Fibroblast of lung (primary cell): Measurements from ENCODE around the gene YIPF4. TPM values are rescaled to one million over a fixed set of nuclear protein-coding genes. Genes with fewer than 3 reads are reported as not detected.

Source experiments
- DNase-seq, 2 donors: peaks; one replicate each; pipeline versions ENCODE4 v3.0.0 to v3.0.0-alpha.2; 2010; ENCODE audit warnings: low read depth in 2 of 2
- H2AFZ ChIP-seq: 2 replicates; pipeline ENCODE4 v1.5.1; 2012; ENCODE audit warnings: low read length, control low read depth, inconsistent platforms
- H3K27ac ChIP-seq: 2 replicates; pipeline ENCODE4 v1.5.1; 2011; ENCODE audit warnings: low read length, control low read depth; ENCODE audit not compliant: insufficient read depth
- H3K27me3 ChIP-seq: 2 replicates; pipeline ENCODE4 v1.5.1; 2011; ENCODE audit warnings: mild to moderate bottlenecking, low read length; ENCODE audit not compliant: control insufficient read depth, insufficient read depth
- H3K36me3 ChIP-seq: 2 replicates; pipeline ENCODE4 v1.5.1; 2011; ENCODE audit warnings: low read length; ENCODE audit not compliant: control insufficient read depth, insufficient read depth
- H3K4me1 ChIP-seq: 2 replicates; pipeline ENCODE4 v1.5.1; 2011; ENCODE audit warnings: low read length; ENCODE audit not compliant: control insufficient read depth, insufficient read depth; ENCODE audit errors: extremely low read depth
- H3K4me2 ChIP-seq: 2 replicates; pipeline ENCODE4 v1.5.1; 2011; ENCODE audit warnings: low read length, control low read depth; ENCODE audit not compliant: insufficient read depth; ENCODE audit errors: extremely low read depth
- H3K4me3 ChIP-seq, 4 experiments: fragments of 200-600 bp in 1 of 4; sonication (generic) in 1 of 4; replicated peaks in 1 of 4; 2 replicates each; pipeline ENCODE4 v1.5.1; 2011 to 2016; ENCODE audit warnings: low read length in 4 of 4, low read depth in 3 of 4, mild to moderate bottlenecking in 3 of 4, control low read depth in 2 of 4, inconsistent platforms in 1 of 4, mixed read lengths in 1 of 4; ENCODE audit not compliant: insufficient read depth in 1 of 4; ENCODE audit errors: control extremely low read depth in 1 of 4
- H3K79me2 ChIP-seq: 2 replicates; pipeline ENCODE4 v1.5.1; 2012; ENCODE audit warnings: mild to moderate bottlenecking, low read length, inconsistent platforms; ENCODE audit not compliant: control insufficient read depth, insufficient read depth
- H3K9ac ChIP-seq: 2 replicates; pipeline ENCODE4 v1.5.1; 2011; ENCODE audit warnings: mild to moderate bottlenecking, low read length, control low read depth; ENCODE audit not compliant: insufficient read depth
- H3K9me3 ChIP-seq: 2 replicates; pipeline ENCODE4 v1.5.1; 2012; ENCODE audit warnings: low read depth, low read length; ENCODE audit not compliant: control insufficient read depth, insufficient read depth
- H4K20me1 ChIP-seq: 2 replicates; pipeline ENCODE4 v1.5.1; 2011; ENCODE audit warnings: low read length; ENCODE audit not compliant: control insufficient read depth, insufficient read depth; ENCODE audit errors: extremely low read depth
- CTCF ChIP-seq, 2 donors: IDR thresholded peaks in 1 of 2; conservative IDR thresholded peaks in 1 of 2; 1 replicate in 1 of 2; 2 replicates in 1 of 2; pipeline ENCODE4 v1.5.1; 2011 to 2012; ENCODE audit warnings: low read length in 2 of 2, control low read depth in 1 of 2, inconsistent platforms in 1 of 2, low read depth in 1 of 2, mild to moderate bottlenecking in 1 of 2
- EZH2 ChIP-seq: IDR thresholded peaks from 2 replicates; pipeline ENCODE4 v1.5.1; 2012; ENCODE audit warnings: low read length, control low read depth, mild to moderate bottlenecking; ENCODE audit errors: missing control alignments
- polyA plus RNA-seq, 2 donors: library from polyadenylated mRNA; depleted of rRNA in 1 of 2; stranded (reverse) in 1 of 2; unstranded in 1 of 2; fragments of >200 nt; gene quantifications; 2 replicates each; pipeline ENCODE4 v1.2.1, GENCODE V29; 2011 to 2012; ENCODE audit warnings: missing spikeins in 1 of 2
- total RNA-seq: library from RNA; depleted of rRNA; stranded (reverse); fragments of >200 nt; gene quantifications from 2 replicates; pipeline ENCODE4 v1.2.1, GENCODE V29; 2014

YIPF4 gene
- total and polyA plus RNA-seq, 2 donors (not counting 1 experiment from before 2014, with no cell fraction given), result 17.2 to 23.3 TPM

GRCh38 chr2:32237996-32238395, 39.7 kb upstream of the YIPF4 start:
- no peaks in the 10 kb centered on the region for H3K9me3 ChIP-seq
- H3K79me2 ChIP-seq, result no peaks in the 10 kb centered on the region
- no peak overlapping the region for H3K4me2 ChIP-seq
- no peaks in the 10 kb centered on the region for H4K20me1 ChIP-seq
- no peaks in the 10 kb centered on the region for H3K27me3 ChIP-seq
- no peaks in the 10 kb centered on the region for H3K36me3 ChIP-seq
- no peak overlapping the region for H2AFZ ChIP-seq
- H3K9ac ChIP-seq, result no peak overlapping the region
- H3K4me3 ChIP-seq, result no peak overlapping the region
- TF ChIP-seq EZH2, result no peak
- TF ChIP-seq CTCF (conservative IDR thresholded peaks at IDR 0.05 in 1 of 2, IDR thresholded peaks at IDR 0.05 in 1 of 2; ENCODE audit: low read depth in 1 of 2, low read length in 2 of 2), result no peak
- H3K4me1 ChIP-seq, result no peaks in the 10 kb centered on the region
- no peak for DNase-seq
- H3K27ac ChIP-seq, result no peak overlapping the region

GRCh38 chr2:32242331-32242730, 35.4 kb upstream of the YIPF4 start:
- Histone ChIP-seq H2AFZ (no peak overlapping the region), H3K4me3 (no peak overlapping the region), H3K4me2 (no peak overlapping the region), H3K4me1 (no peaks in the 10 kb centered on the region), H3K36me3 (no peaks in the 10 kb centered on the region), H3K27ac (no peak overlapping the region), H3K9ac (no peak overlapping the region), H4K20me1 (no peaks in the 10 kb centered on the region), H3K9me3 (no peaks in the 10 kb centered on the region), H3K27me3 (no peaks in the 10 kb centered on the region), H3K79me2 (no peaks in the 10 kb centered on the region)
- DNase-seq, result no peak
- TF ChIP-seq EZH2 (no peak), CTCF (conservative IDR thresholded peaks at IDR 0.05 in 1 of 2, IDR thresholded peaks at IDR 0.05 in 1 of 2; ENCODE audit: low read depth in 1 of 2, low read length in 2 of 2) (no peak)

- H2AFZ ChIP-seq, result no peak overlapping the region
- no peak overlapping the region for H3K4me2 ChIP-seq
- TF ChIP-seq EZH2 (no peak), CTCF (conservative IDR thresholded peaks at IDR 0.05 in 1 of 2, IDR thresholded peaks at IDR 0.05 in 1 of 2; ENCODE audit: low read depth in 1 of 2, low read length in 2 of 2) (no peak)
- no peaks in the 10 kb centered on the region for H3K36me3 ChIP-seq
- H3K27ac ChIP-seq, result no peak overlapping the region
- no peaks in the 10 kb centered on the region for H3K79me2 ChIP-seq
- no peaks in the 10 kb centered on the region for H3K4me1 ChIP-seq
- H3K9ac ChIP-seq, result no peak overlapping the region
- H4K20me1 ChIP-seq, result no peaks in the 10 kb centered on the region
- H3K27me3 ChIP-seq, result no peaks in the 10 kb centered on the region
- no peaks in the 10 kb centered on the region for H3K9me3 ChIP-seq
- no peak overlapping the region for H3K4me3 ChIP-seq
- no peak for DNase-seq
Observed at GRCh38 chr2:32246911-32247310, 30.8 kb upstream of the YIPF4 start.
